ENCODE measurements around the gene LSS. TPM values are rescaled to one million over a fixed set of nuclear protein-coding genes. Genes with fewer than 3 reads are reported as not detected.

Gene LSS
- total RNA-seq, 2 donors from 2014 or later, result 78.2 to 142 TPM

DNA sequence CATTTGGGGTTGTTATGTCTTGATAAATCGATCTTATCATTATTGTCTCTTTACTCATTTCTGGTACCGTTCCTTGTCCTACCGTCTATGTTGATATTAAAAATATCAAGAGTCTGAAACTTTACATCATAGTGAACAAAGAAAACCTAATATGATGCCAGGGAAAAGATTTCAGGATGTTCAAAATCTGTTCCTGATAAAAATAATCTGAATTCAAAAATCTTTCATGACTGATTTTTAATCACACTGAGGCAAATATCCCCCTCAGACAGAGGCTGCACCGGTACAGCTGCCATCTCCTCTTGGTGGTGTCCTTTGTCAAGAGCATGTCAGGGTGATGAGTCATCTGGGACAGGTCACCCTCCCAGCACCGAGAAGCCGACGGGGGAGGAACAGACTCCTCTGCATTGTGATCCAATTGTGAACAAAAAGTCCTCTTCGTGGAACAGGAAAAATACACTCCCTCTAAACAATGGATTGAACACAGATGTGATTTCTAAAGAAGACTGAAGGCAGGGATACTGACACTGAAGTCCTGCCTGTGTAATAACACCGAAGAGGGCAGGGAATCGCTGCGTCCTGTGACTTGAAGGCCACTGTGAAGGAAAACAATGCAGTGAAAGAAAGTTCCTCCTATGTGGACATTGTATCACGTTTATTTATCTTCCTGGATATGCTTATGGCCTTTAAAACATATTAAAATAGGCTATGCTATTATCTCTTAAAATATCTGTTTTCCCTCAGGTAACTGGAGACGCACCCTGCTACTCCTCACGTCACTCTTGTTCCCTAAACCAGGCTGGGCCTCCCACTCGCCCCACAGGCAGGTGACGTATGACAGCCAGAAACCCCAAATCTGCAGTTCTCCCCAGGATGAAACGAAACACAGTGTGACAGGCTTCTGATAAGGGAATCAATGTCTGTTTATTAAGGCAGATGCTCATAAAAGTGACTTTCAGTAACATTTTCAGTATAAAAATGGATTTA is 40.1 kb downstream of the LSS start:
- DNase-seq, result peak; percentile 34
- intact Hi-C loops (cut with DNase I), result no loop called here
- no peak overlapping the region for H3K9ac ChIP-seq (ENCODE audit: low read depth in 2 of 2, low read length in 2 of 2)
- H3K9me3 ChIP-seq, result no peaks in the 10 kb centered on the region
- peak overlapping the region; percentile 2 for H3K27ac ChIP-seq
- H3K27me3 ChIP-seq, result no peaks in the 10 kb centered on the region
- no peaks in the 10 kb centered on the region for H3K36me3 ChIP-seq
- TF ChIP-seq, protein P1, sequence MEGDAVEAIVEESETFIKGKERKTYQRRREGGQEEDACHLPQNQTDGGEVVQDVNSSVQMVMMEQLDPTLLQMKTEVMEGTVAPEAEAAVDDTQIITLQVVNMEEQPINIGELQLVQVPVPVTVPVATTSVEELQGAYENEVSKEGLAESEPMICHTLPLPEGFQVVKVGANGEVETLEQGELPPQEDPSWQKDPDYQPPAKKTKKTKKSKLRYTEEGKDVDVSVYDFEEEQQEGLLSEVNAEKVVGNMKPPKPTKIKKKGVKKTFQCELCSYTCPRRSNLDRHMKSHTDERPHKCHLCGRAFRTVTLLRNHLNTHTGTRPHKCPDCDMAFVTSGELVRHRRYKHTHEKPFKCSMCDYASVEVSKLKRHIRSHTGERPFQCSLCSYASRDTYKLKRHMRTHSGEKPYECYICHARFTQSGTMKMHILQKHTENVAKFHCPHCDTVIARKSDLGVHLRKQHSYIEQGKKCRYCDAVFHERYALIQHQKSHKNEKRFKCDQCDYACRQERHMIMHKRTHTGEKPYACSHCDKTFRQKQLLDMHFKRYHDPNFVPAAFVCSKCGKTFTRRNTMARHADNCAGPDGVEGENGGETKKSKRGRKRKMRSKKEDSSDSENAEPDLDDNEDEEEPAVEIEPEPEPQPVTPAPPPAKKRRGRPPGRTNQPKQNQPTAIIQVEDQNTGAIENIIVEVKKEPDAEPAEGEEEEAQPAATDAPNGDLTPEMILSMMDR (IDR thresholded peaks at IDR 0.05), result no peak
- H3K4me3 ChIP-seq, result no peak overlapping the region
- no peaks in the 10 kb centered on the region for H3K4me1 ChIP-seq

GRCh38 chr21:46187814-46188213 is 40.8 kb downstream of the LSS start:
- Histone ChIP-seq H3K27ac (no peak overlapping the region), H3K27me3 (no peaks in the 10 kb centered on the region), H3K4me1 (no peaks in the 10 kb centered on the region), H3K9me3 (no peaks in the 10 kb centered on the region), H3K36me3 (no peaks in the 10 kb centered on the region), H3K4me3 (no peak overlapping the region), H3K9ac (ENCODE audit: low read depth in 2 of 2, low read length in 2 of 2) (no peak overlapping the region)
- TF ChIP-seq, protein P1 (IDR thresholded peaks at IDR 0.05), result no peak
- DNase-seq, result no peak
- intact Hi-C loops (cut with DNase I), result no loop called here

DNA sequence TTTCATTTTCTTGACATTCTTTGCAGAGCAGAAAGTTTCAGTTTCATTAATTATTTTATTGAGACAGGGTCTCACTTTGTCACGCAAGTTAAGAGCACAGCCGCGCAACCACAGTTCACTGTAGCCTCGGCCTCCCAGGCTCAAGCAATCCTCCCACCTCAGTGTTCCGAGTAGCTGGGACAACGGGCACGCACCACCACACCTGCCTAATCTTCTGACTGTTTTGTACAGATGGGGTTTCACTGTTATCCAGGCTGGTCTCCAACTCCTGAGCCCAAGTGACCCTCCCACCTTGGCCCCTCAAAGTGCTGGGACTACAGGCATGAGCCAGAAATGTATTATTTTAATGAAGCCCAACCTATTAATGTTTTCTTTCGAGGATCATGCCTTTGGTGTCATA is 41.3 kb downstream of the LSS start:
- DNase-seq, result no peak
- H3K4me3 ChIP-seq, result no peak overlapping the region
- intact Hi-C loops (cut with DNase I), result no loop called here
- no peak overlapping the region for H3K27ac ChIP-seq
- H3K9ac ChIP-seq (ENCODE audit: low read depth in 2 of 2, low read length in 2 of 2), result no peak overlapping the region
- H3K27me3 ChIP-seq, result no peaks in the 10 kb centered on the region
- no peaks in the 10 kb centered on the region for H3K36me3 ChIP-seq
- no peaks in the 10 kb centered on the region for H3K9me3 ChIP-seq
- no peaks in the 10 kb centered on the region for H3K4me1 ChIP-seq
- TF ChIP-seq, protein P1 (IDR thresholded peaks at IDR 0.05), result no peak

DNA sequence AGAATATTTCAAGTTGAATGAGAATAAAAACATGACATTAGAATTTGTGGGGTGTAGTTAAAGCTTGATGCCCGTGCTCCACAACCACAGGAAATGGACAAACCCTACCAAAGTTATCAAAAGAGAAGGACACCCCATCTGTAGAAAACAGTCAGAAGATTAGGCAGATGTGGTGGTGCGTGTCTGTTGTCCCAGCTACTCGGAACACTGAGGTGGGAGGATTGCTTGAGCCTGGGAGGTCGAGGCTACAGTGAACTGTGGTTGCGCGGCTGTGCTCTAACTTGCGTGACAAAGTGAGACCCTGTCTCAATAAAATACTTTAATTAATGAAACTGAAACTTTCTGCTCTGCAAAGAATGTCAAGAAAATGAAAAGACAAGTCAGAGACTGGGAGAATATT is 42.9 kb downstream of the LSS start:
- DNase-seq, result peak; percentile 12
- H3K9me3 ChIP-seq, result no peaks in the 10 kb centered on the region
- H3K4me1 ChIP-seq, result no peaks in the 10 kb centered on the region
- no peak overlapping the region for H3K4me3 ChIP-seq
- H3K27ac ChIP-seq, result no peak overlapping the region
- intact Hi-C loops (cut with DNase I), result no loop called here
- no peak overlapping the region for H3K9ac ChIP-seq (ENCODE audit: low read depth in 2 of 2, low read length in 2 of 2)
- H3K36me3 ChIP-seq, result no peaks in the 10 kb centered on the region
- H3K27me3 ChIP-seq, result no peaks in the 10 kb centered on the region
- TF ChIP-seq, protein P1 (IDR thresholded peaks at IDR 0.05), result no peak

GRCh38 chr21:46184625-46185555 is 43.7 kb downstream of the LSS start:
- intact Hi-C loops (cut with DNase I), result loop anchor here (5.0 kb wide), 1 partner anchor 47 kb away; no protein-coding TSS in a partner anchor
- no peaks in the 10 kb centered on the region for H3K4me1 ChIP-seq
- H3K9me3 ChIP-seq, result no peaks in the 10 kb centered on the region
- no peaks in the 10 kb centered on the region for H3K36me3 ChIP-seq
- TF ChIP-seq, protein P1 (IDR thresholded peaks at IDR 0.05), result no peak
- no peaks in the 10 kb centered on the region for H3K27me3 ChIP-seq
- H3K9ac ChIP-seq (ENCODE audit: low read depth in 2 of 2, low read length in 2 of 2), result no peak overlapping the region
- peak; percentile 72 for DNase-seq
- H3K27ac ChIP-seq, result peak overlapping the region; percentile 69
- peak overlapping the region; percentile 58 for H3K4me3 ChIP-seq

Measured in colonic mucosa (tissue), 4 donors.